Stimulated activated CD4-positive, alpha-beta T cell treated with anti-CD3 and anti-CD28 coated beads, Interleukin-4, amount 100 ng/mL, for 24 hours (primary cell): ENCODE data around the gene DRAXIN.

Experiments used
- DNase-seq: peaks from one replicate; pipeline ENCODE4 v3.0.0-alpha.2; 2020

DRAXIN gene

GRCh38 chr1:11657654-11658053 lies 33.9 kb upstream of the DRAXIN start:
- DNase-seq = no peak

DNA sequence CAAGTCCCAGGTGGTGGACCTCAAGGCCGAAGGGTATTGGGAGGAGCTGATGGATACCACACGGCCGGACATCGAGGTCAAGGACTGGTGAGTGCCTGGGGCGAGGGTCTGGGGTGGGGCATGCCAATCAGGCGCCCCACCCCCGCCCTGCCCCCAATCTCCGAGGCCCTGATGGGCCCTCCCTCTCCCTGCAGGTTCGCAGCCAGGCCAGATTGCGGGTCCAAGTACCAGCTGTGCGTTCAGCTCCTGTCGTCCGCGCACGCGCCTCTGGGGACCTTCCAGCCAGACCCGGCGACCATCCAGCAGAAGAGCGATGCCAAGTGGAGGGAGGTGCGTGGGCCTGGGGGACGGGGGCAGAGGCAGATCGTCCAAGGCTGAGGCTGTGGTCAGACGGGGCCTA lies 33.0 kb upstream of the DRAXIN start:
- DNase-seq = no peak

DNA sequence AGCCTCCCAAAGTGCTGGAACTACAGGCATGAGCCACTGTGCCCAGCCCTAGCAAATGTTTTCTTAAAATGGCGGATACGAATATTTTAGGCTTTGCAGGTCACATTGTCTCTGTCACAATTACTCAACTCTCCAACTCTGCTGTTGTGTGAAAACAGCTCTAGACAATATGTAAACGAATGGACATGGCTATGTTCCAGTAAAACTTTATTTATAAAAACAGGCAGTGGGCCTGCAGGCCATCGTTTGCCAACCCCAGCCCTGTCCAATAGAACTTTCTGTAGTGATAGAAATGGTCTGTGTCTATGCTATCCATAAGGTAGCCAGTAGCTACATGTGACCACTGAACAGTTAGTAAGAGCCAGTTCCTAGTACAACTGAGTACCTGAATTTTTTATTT lies 31.8 kb upstream of the DRAXIN start:
- DNase-seq = no peak

- no peak for DNase-seq
Measured at GRCh38 chr1:11661103-11661502, 30.4 kb upstream of the DRAXIN start.

GRCh38 chr1:11664336-11665065 lies 27.0 kb upstream of the DRAXIN start:
- DNase-seq = peak; percentile 57

DNA sequence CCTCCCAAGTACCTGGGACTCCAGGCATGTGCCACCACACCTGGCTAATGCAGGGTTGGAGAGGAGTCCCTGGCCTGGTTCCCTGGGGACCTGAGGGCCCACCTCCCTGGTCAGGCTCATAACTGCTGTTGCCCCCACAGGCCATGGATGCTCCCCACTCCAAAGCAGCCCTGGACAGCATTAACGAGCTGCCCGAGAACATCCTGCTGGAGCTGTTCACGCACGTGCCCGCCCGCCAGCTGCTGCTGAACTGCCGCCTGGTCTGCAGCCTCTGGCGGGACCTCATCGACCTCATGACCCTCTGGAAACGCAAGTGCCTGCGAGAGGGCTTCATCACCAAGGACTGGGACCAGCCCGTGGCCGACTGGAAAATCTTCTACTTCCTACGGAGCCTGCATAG lies 23.0 kb upstream of the DRAXIN start:
- no peak for DNase-seq

DNA sequence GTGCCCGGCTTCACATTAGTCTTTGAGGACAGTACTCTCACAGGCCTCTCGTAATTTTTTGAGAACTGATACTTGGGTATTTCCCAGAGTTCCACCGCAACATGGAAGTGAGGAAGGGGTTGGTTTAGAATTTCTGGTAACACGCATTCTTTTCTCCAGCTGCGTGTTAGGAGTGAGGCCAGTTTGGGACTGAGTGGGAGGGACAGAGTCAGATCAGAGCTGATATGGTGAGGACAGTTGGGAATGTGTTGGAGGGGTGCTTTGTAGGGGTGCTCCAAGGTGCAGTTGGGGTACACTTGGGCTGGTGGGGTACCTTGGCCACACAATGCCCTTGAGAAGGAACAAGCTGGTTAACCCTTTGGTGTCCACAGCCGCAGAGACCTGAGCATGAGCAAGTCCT lies 20.8 kb upstream of the DRAXIN start:
- no peak for DNase-seq

DNA sequence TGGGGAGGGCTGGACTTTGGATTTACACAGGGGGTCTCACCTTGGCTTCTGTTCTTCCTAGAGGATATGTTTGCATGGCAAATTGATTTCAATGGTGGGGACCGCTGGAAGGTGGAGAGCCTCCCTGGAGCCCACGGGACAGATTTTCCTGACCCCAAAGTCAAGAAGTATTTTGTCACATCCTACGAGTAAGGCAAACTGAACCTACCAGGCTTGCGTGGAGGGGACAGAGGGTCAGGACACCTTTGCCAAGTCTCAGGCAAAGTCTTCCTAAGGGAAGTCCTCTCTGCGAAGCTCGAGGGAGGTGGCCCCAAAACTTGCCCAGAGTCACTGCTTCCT lies 20.3 kb upstream of the DRAXIN start:
- no peak for DNase-seq

DNA sequence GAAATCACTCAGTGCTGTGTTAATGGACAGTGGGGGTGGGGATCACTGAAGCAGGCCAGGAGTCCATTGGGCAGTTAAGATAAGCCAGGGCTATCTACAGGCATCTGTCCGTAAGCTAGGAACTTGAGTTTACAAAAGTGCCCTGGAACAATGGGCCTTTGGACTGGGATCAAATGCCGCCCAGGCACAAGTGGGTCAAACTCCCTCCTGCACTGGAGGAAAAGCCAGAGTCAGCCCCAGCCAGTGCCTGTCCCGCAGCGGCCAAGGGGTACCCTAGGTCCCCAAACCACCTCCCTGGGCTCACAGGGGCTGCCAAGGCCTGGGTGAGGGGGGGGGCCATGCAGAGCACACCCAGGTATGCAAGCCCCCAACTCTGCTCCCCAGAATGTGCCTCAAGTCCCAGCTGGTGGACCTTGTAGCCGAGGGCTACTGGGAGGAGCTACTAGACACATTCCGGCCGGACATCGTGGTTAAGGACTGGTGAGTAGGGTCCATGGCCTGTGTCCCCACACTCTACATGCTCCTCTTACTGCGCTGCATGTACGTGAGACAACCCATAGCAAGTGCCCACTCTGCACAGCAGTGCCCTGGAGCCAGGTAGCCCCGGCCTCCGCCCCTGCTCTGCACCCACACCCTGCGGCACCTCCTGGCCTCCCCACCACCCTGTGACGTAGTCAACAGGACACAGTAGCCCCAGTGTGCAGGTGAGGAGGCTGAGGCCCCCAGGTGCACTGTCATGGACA lies 19.8 kb upstream of the DRAXIN start:
- DNase-seq = no peak

GRCh38 chr1:11673089-11673769 lies 18.3 kb upstream of the DRAXIN start:
- no peak for DNase-seq

GRCh38 chr1:11674488-11674887 lies 17.0 kb upstream of the DRAXIN start:
- no peak for DNase-seq

DNA sequence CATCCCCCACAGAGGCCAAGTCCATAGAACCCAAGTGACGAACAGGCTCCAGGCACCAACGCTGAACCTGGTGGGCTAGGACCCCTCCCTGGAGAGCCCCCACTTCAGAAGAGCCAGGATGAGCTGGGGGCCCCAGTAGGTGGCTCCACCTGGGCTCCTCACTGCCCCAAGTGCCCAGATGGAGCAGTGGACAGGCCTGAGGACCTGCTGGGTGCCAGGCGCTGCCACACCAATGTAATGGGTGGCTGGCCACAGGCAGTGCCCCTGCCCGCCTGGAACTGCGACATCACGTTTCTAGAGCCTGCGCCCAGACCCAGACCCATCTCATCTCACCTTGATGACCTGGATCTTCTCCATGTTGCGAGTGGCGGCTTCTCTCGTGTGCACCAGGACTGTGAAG lies 16.2 kb upstream of the DRAXIN start:
- DNase-seq = no peak

- no peak for DNase-seq
Measured at GRCh38 chr1:11676386-11677103, 15.0 kb upstream of the DRAXIN start.

- no peak for DNase-seq
Measured at GRCh38 chr1:11678442-11678841, 13.1 kb upstream of the DRAXIN start.

DNA sequence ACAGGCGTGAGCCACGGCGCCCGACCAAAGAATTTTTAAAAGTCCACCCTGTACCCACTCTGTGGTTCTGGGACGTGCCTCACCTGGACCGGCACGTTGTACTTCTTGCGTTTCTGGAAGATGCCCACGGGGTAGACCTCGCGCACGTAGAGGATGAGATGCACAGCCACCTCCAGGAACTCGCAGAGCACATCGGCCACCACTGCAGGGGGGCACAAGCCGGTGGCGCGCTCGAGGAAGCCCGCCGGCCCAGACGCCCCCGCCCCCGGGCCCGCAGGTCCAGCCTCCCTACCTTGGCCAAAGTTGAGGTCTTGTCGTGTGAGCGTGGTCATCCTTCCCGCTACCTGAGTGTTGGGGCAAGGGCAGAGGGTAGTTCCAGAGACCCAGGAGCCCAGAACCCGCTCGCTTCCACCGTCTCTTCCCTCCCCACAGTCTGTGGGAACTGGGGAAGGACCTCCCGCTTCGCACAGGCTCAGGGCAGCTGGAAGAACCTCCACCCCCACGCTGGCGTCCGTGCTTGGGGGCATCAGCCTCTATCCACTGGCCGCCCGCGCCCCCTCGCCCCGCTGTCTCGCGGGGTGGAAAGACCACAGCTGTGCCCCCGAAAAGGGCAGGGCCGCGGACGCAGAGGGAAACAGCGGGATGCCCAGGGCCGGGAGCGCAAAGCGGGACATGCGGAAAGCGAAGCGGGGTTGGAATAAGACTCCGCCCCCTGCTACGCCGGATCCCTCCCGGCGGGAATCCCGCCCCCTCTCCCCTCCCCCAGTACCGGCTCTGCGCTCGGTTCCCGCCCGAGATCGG lies 11.0 kb upstream of the DRAXIN start:
- no peak for DNase-seq

- peak; percentile 89 for DNase-seq
Measured at GRCh38 chr1:11681071-11681771, 10.3 kb upstream of the DRAXIN start, which contains the start of gene MAD2L2. Gene MAD2L2, minus strand, starts transcription at chr1:11681148. Its CDS starts 547 bp downstream, at chr1:11680601.

- DNase-seq = no peak
Measured at GRCh38 chr1:11682287-11682771, 9.2 kb upstream of the DRAXIN start.

- no peak for DNase-seq
Measured at GRCh38 chr1:11682799-11683198, 8.7 kb upstream of the DRAXIN start.

DNA sequence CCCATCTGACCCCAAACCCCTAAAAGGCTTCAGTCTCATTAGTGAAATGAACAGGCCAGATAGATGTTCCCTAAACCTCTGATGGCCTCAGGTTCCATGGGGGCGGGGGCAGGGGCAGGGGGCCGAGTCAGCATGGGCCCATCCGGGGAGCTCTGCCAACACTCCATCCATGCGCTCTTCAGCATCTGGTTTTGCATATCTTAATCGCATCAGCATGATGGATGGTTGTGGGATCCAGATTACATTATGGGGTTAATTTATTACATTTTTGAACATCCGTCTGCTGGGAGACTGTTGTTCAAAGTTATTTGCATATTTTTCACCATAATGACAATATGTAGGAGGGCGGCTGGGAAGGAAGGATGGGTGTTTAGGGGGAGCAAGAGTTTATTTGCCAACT lies 7.4 kb upstream of the DRAXIN start:
- DNase-seq = no peak

DNA sequence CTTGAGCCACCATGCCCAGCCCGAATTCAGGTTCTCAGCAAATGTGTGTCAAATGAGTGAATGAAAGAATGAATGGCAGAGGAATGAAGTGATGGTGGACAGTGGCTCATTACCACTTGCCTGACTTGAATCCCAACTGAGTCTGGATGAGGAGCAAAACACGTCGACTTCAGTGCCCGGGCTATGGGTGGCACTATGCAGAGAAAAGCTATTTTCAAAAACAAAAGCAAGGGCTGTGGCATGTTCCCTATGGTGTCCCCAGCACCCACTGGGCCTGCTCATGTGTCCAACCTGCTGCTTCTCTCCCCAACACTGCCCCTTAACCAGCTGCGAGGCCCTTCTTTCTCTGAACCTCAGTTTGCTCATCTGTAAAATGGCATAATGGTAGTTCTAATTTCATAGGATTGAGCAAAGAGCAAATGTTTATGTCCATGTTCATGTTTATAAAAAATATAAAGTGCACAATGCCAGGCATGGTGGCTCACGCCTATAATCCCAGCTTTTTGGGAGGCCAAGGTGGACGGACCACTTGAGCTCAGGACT lies 6.2 kb upstream of the DRAXIN start:
- DNase-seq = no peak

DNA sequence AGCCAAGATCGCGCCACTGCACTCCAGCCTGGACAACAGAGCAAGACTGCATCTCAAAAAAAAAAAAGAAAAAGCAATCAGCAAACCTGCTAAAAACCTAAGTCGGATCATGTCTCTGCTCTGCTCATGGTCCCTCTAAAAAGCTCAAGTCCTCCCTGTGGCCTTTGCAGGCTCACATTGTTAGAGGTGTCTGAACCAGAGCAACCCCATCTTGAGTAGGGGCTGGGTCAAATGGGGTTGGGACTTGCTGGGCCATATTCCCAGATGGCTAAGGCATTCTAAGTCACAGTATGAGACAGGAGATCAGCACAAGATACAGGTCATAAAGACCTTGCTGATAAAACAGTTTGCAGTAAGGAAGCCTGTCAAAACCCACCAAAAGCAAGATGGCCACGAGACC lies 3.0 kb upstream of the DRAXIN start:
- no peak for DNase-seq
